Tibial nerve (tissue), 4 donors: ENCODE results near the gene TSHZ1.

Experiments used
- CTCF ChIP-seq, 5 experiments: fragments of 200-600 bp in 3 of 5; fragments of 450-650 bp in 2 of 5; sonication (generic) in 3 of 5; IDR thresholded peaks; one replicate each; pipeline ENCODE4 v1.5.1; 2016 to 2019; ENCODE audit warnings: antibody characterized with exemption in 5 of 5, mild to moderate bottlenecking in 3 of 5, moderate library complexity in 2 of 5
- EP300 ChIP-seq, 2 donors: sonication (generic); formaldehyde crosslinking; IDR thresholded peaks; one replicate each; pipeline ENCODE4 v1.6.1; 2017; ENCODE audit warnings: antibody characterized with exemption in 2 of 2, mild to moderate bottlenecking in 1 of 2
- POLR2A ChIP-seq, 2 donors: fragments of 450-650 bp; IDR thresholded peaks; one replicate each; pipeline ENCODE4 v1.6.1; 2017; ENCODE audit warnings: antibody characterized with exemption in 2 of 2, mild to moderate bottlenecking in 2 of 2, moderate library complexity in 2 of 2

GRCh38 chr18:75250471-75250821 lies 39.8 kb downstream of the TSHZ1 start:
- TF ChIP-seq CTCF (IDR thresholded peaks at IDR 0.05) = no peak
- no peak for TF ChIP-seq POLR2A (IDR thresholded peaks at IDR 0.05)
- TF ChIP-seq EP300 (IDR thresholded peaks at IDR 0.05) = no peak
